Cardiac muscle cell (in vitro differentiated cells and primary cell): ENCODE measurements around the gene CCNK. TPM values are rescaled to one million over a fixed set of nuclear protein-coding genes. Genes with fewer than 3 reads are reported as not detected.

Experiments
- DNase-seq, 2 donors: peaks; one replicate each; pipeline versions ENCODE4 v3.0.0 to v3.0.0-alpha.2; 2010 to 2017; ENCODE audit warnings: low read depth in 1 of 2, low spot score in 1 of 2
- H3K27ac ChIP-seq: fragments of 200-600 bp; sonication (generic); 2 replicates; pipeline ENCODE4 v1.5.1; 2016
- H3K27me3 ChIP-seq: fragments of 200-600 bp; sonication (generic); 2 replicates; pipeline ENCODE4 v1.6.0; 2016; ENCODE audit warnings: control low read depth
- H3K36me3 ChIP-seq: fragments of 200-600 bp; sonication (generic); 2 replicates; pipeline ENCODE4 v1.5.1; 2016; ENCODE audit warnings: control low read depth
- H3K4me1 ChIP-seq: fragments of 200-600 bp; sonication (generic); 2 replicates; pipeline ENCODE4 v1.8.1; 2017; ENCODE audit warnings: low read depth, mild to moderate bottlenecking, mixed run types
- H3K4me3 ChIP-seq: fragments of 200-600 bp; sonication (generic); 2 replicates; pipeline ENCODE4 v1.5.1; 2016; ENCODE audit warnings: mild to moderate bottlenecking
- H3K9me3 ChIP-seq: fragments of 200-600 bp; sonication (generic); 2 replicates; pipeline ENCODE4 v1.5.1; 2017; ENCODE audit warnings: low read depth, mild to moderate bottlenecking, control low read depth
- CTCF ChIP-seq: IDR thresholded peaks from 2 replicates; pipeline ENCODE4 v1.5.1; 2012; ENCODE audit warnings: low read depth, mild to moderate bottlenecking, low read length
- polyA plus RNA-seq: library from polyadenylated mRNA; unstranded; fragments of >200 nt; fragmentation: Nextera tagmentation; extraction: Ambion mirVana; gene quantifications from 2 replicates; pipeline ENCODE4 v1.2.1, GENCODE V29; 2016
- total RNA-seq: library from RNA; depleted of rRNA; stranded (reverse); fragments of >200 nt; gene quantifications from 2 replicates; pipeline ENCODE4 v1.2.3, GENCODE V29; 2016

The CCNK gene
- total and polyA plus RNA-seq, 2 experiments from 2014 or later: 13.3 to 17.3 TPM

GRCh38 chr14:99512110-99512449, 30.9 kb downstream of the CCNK start:
- H3K4me3 ChIP-seq: no peak overlapping the region
- no peaks in the 10 kb centered on the region for H3K4me1 ChIP-seq
- H3K9me3 ChIP-seq: no peaks in the 10 kb centered on the region
- no peaks in the 10 kb centered on the region for H3K27me3 ChIP-seq
- no peak for DNase-seq
- TF ChIP-seq CTCF: no peak
- H3K27ac ChIP-seq: peak overlapping the region; percentile 15
- peaks cover 25% of the 10 kb centered on the region for H3K36me3 ChIP-seq

GRCh38 chr14:99512571-99513182, 31.5 kb downstream of the CCNK start:
- H3K4me1 ChIP-seq: no peaks in the 10 kb centered on the region
- no peak overlapping the region for H3K4me3 ChIP-seq
- no peaks in the 10 kb centered on the region for H3K27me3 ChIP-seq
- TF ChIP-seq CTCF: no peak
- H3K27ac ChIP-seq: no peak overlapping the region
- DNase-seq: no peak
- no peaks in the 10 kb centered on the region for H3K9me3 ChIP-seq
- peaks cover 19% of the 10 kb centered on the region for H3K36me3 ChIP-seq

GRCh38 chr14:99513183-99513694, 32.0 kb downstream of the CCNK start:
- no peaks in the 10 kb centered on the region for H3K9me3 ChIP-seq
- no peaks in the 10 kb centered on the region for H3K27me3 ChIP-seq
- no peak overlapping the region for H3K27ac ChIP-seq
- H3K4me3 ChIP-seq: no peak overlapping the region
- H3K4me1 ChIP-seq: no peaks in the 10 kb centered on the region
- peaks cover 14% of the 10 kb centered on the region for H3K36me3 ChIP-seq
- no peak for DNase-seq
- no peak for TF ChIP-seq CTCF

- H3K4me3 ChIP-seq: no peak overlapping the region
- DNase-seq: no peak
Measured at GRCh38 chr14:99513946-99514551, 32.8 kb downstream of the CCNK start.

GRCh38 chr14:99514552-99515300, 33.5 kb downstream of the CCNK start:
- H3K4me3 ChIP-seq: no peak overlapping the region
- no peak for TF ChIP-seq CTCF
- H3K27me3 ChIP-seq: no peaks in the 10 kb centered on the region
- no peaks in the 10 kb centered on the region for H3K9me3 ChIP-seq
- H3K27ac ChIP-seq: no peak overlapping the region
- H3K36me3 ChIP-seq: peaks cover 8% of the 10 kb centered on the region
- H3K4me1 ChIP-seq: no peaks in the 10 kb centered on the region
- DNase-seq: no peak

More at GRCh38 chr14:99513946-99514551, 32.8 kb downstream of the CCNK start:
- no peak for TF ChIP-seq CTCF
- H3K9me3 ChIP-seq: no peaks in the 10 kb centered on the region
- H3K27me3 ChIP-seq: no peaks in the 10 kb centered on the region
- H3K27ac ChIP-seq: no peak overlapping the region
- peaks cover 11% of the 10 kb centered on the region for H3K36me3 ChIP-seq
- H3K4me1 ChIP-seq: no peaks in the 10 kb centered on the region
